Measurements from ENCODE around the gene PMEPA1. TPM values are rescaled to one million over a fixed set of nuclear protein-coding genes. Genes with fewer than 3 reads are reported as not detected.

Gene PMEPA1
- total and polyA plus RNA-seq, 7 donors: 3.6 to 23.3 (median 6.5) TPM

DNA sequence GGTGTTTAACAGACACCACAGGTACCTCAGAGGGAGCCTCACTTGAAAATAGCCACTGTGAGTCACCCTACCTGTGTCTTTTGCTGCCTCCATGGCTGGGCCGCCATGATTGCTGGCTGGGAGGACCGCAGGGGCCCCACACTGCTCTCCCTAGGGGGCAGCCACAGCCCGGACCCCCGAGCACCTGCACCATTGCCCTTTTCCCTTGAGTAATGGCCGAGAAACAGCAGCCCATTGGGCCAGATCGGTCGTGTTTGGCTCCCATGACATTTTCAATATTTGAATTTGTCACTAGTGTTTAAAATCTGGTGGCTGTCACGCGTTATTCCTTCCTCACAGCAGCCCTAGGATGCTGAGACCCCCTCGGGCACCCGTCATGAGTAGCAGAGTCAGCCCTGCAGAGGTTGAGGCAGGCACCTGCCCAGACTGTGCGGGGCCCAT lies 96.3 kb downstream of the PMEPA1 start:
- WGBS, 2 donors: 92 to 94% methylated on average over 12 of the region's 12 CpGs
- H3K9me3 ChIP-seq: no peaks in the 10 kb centered on the region
- TF ChIP-seq POLR2A (IDR thresholded peaks at IDR 0.05) (no peak), POLR2AphosphoS5 (IDR thresholded peaks at IDR 0.05) (no peak), EP300 (IDR thresholded peaks at IDR 0.05) (no peak)
- TF ChIP-seq, protein P1, sequence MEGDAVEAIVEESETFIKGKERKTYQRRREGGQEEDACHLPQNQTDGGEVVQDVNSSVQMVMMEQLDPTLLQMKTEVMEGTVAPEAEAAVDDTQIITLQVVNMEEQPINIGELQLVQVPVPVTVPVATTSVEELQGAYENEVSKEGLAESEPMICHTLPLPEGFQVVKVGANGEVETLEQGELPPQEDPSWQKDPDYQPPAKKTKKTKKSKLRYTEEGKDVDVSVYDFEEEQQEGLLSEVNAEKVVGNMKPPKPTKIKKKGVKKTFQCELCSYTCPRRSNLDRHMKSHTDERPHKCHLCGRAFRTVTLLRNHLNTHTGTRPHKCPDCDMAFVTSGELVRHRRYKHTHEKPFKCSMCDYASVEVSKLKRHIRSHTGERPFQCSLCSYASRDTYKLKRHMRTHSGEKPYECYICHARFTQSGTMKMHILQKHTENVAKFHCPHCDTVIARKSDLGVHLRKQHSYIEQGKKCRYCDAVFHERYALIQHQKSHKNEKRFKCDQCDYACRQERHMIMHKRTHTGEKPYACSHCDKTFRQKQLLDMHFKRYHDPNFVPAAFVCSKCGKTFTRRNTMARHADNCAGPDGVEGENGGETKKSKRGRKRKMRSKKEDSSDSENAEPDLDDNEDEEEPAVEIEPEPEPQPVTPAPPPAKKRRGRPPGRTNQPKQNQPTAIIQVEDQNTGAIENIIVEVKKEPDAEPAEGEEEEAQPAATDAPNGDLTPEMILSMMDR (IDR thresholded peaks at IDR 0.05): no peak
- no peaks in the 10 kb centered on the region for H3K4me1 ChIP-seq
- intact Hi-C loops (cut with DNase I): no loop called here
- H3K4me3 ChIP-seq: no peak overlapping the region
- H3K27me3 ChIP-seq: peaks cover 0 to 20% (median 3%) of the 10 kb centered on the region in 3 donors
- no peak for DNase-seq
- H3K36me3 ChIP-seq: no peaks in the 10 kb centered on the region
- H3K27ac ChIP-seq: no peak overlapping the region

DNA sequence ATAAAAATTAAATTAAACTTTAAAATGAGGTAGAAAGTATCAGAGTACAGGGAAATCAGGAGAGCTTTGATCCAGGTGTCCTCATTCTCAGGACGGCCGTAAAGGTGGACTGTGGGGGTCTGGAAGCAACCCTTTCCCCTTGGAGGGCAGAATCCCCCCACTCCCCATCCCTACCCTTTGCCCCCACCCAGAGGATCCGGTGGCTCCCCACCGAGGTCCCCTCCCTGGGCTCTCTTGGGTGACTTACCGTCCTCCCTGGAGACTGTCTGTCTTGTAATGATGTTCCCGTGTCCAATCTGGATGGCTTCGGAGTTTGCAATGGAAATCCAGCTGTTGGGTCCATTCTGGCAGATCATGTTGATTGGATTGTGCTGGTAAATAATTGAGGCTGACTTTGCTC lies 96.9 kb downstream of the PMEPA1 start:
- Histone ChIP-seq H3K27me3 (peaks cover 0 to 24% (median 5%) of the 10 kb centered on the region in 3 donors), H3K9me3 (no peaks in the 10 kb centered on the region), H3K4me1 (no peaks in the 10 kb centered on the region), H3K4me3 (no peak overlapping the region), H3K36me3 (no peaks in the 10 kb centered on the region), H3K27ac (no peak overlapping the region)
- WGBS, 2 donors: 95 to 96% methylated on average over 7 of the region's 7 CpGs
- intact Hi-C loops (cut with DNase I): no loop called here
- no peak for DNase-seq
- no peak for TF ChIP-seq POLR2A (IDR thresholded peaks at IDR 0.05)
- no peak for TF ChIP-seq EP300 (IDR thresholded peaks at IDR 0.05)

DNA sequence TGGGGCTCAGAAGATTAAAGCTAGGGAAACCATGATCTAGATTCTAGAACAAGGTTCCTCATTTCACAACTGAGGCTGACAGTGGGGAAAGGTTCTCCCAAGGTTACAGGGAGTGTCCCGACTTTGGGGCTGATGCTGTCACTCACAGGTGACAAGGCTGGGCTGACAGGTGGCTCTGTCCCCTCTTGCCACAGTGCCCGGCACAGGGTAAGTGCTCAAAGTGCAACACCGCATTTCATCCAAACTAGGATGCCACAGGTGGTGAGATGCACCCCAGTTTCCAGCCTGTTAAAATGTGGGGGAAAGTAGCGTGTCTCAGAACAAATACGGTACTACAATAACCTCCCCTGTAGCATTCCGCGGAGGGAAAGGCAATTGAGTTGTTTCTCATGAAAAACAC lies 97.4 kb downstream of the PMEPA1 start:
- TF ChIP-seq POLR2A (IDR thresholded peaks at IDR 0.05) (no peak), EP300 (IDR thresholded peaks at IDR 0.05) (no peak), POLR2AphosphoS5 (IDR thresholded peaks at IDR 0.05) (no peak)
- TF ChIP-seq, protein P1 (IDR thresholded peaks at IDR 0.05): no peak
- Histone ChIP-seq H3K27me3 (peaks cover 0 to 24% (median 5%) of the 10 kb centered on the region in 3 donors), H3K4me3 (no peak overlapping the region), H3K36me3 (no peaks in the 10 kb centered on the region), H3K9me3 (no peaks in the 10 kb centered on the region), H3K27ac (no peak overlapping the region), H3K4me1 (no peaks in the 10 kb centered on the region)
- intact Hi-C loops (cut with DNase I): no loop called here
- 71 to 86% methylated on average over 7 of the region's 7 CpGs for WGBS, 2 donors
- no peak for DNase-seq

DNA sequence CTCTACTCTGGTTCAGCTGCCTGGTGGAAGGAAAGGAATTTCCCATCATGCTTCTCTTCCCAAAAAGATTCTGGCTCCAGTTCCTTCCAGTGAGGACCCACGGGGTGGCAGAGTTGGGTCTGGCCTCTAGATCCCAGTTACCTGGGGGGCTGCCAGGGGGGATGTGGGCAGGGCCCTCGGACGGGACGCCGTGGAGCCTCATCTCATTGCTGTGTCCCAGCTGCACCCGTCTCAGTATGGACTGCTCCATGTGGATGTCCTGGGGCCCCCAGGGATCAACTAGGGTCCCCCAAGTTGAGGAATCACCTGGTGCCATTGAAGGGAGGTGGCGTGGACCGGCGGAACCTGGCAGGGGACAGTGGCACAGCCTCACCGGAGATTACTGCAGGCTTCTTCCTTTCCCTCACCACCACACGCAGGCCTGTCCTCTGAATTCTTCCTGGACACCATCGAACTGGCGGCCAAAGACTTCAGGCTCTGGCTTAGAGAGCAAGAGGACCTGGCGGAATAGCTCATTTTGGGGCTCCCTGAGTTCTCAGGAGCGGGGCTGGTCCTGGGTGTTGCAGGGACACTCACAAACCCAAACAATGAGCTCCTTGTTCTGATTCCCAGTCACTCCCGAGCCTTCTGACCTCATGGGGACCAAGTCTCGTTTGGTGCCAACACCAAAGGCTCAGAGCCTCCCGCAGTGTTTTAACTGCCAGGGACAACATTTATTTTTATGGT lies 98.1 kb downstream of the PMEPA1 start:
- TF ChIP-seq, protein P1 (IDR thresholded peaks at IDR 0.05): no peak
- TF ChIP-seq POLR2A (IDR thresholded peaks at IDR 0.05): no peak
- TF ChIP-seq POLR2AphosphoS5 (IDR thresholded peaks at IDR 0.05): no peak
- no peak for TF ChIP-seq EP300 (IDR thresholded peaks at IDR 0.05)
- Histone ChIP-seq H3K27me3 (peaks cover 0 to 24% (median 5%) of the 10 kb centered on the region in 3 donors), H3K4me1 (no peaks in the 10 kb centered on the region), H3K4me3 (no peak overlapping the region), H3K27ac (no peak overlapping the region), H3K9me3 (no peaks in the 10 kb centered on the region), H3K36me3 (no peaks in the 10 kb centered on the region)
- 71 to 85% methylated on average over 18 of the region's 18 CpGs for WGBS, 2 donors
- intact Hi-C loops (cut with DNase I): no loop called here
- DNase-seq: no peak

DNA sequence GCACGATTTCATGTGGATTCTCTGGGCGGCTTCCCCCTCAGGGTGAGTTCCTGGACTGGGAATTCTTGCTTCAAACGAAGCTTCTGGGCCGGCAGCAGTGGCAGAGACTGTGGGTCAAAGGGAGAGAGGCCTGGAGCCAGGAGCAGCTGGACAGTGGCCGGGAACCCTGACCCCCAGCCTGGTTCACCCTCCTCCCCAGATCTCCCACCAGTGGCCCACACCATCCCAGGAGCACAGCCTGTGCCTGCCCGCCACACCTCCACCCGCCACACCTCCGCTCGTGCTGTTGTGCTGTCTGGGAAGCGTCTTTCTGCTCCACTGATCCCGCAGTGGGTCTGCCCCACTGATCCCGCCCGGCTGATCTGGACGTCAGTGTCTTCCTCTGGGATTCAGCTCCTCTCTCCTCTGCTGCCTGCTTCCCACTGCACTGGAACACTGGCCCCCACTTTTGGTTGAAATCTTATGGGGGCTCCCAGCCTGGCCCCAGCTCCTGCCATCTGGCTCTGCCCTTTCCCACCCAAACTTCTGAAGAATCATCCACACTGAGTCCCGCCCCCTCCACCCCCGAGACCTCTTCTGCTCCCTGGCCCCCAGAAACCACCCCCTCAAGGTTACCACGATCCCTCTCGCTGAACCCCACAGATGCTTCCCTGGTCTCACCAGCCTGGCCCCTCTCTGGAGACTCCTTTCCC lies 99.4 kb downstream of the PMEPA1 start:
- no peak for DNase-seq
- 90 to 93% methylated on average over 18 of the region's 18 CpGs for WGBS, 2 donors
- intact Hi-C loops (cut with DNase I): no loop called here

More for the DNA sequence above, 99.4 kb downstream of the PMEPA1 start:
- no peaks in the 10 kb centered on the region for H3K9me3 ChIP-seq
- no peak for TF ChIP-seq EP300 (IDR thresholded peaks at IDR 0.05)
- TF ChIP-seq POLR2A (IDR thresholded peaks at IDR 0.05): no peak
- TF ChIP-seq, protein P1 (IDR thresholded peaks at IDR 0.05): no peak
- no peak for TF ChIP-seq POLR2AphosphoS5 (IDR thresholded peaks at IDR 0.05)
- H3K27me3 ChIP-seq: peaks cover 0 to 24% (median 5%) of the 10 kb centered on the region in 3 donors
- no peaks in the 10 kb centered on the region for H3K36me3 ChIP-seq
- no peaks in the 10 kb centered on the region for H3K4me1 ChIP-seq
- no peak overlapping the region for H3K27ac ChIP-seq
- H3K4me3 ChIP-seq: no peak overlapping the region
